HG03460 (cell line): ENCODE data around the gene DIPK1B.

Experiments
- ATAC-seq: cut with Tn5 transposase; IDR thresholded peaks from one replicate; pipeline ENCODE4 v1.9.1; 2021; ENCODE audit not compliant: unreplicated experiment

Gene DIPK1B

DNA sequence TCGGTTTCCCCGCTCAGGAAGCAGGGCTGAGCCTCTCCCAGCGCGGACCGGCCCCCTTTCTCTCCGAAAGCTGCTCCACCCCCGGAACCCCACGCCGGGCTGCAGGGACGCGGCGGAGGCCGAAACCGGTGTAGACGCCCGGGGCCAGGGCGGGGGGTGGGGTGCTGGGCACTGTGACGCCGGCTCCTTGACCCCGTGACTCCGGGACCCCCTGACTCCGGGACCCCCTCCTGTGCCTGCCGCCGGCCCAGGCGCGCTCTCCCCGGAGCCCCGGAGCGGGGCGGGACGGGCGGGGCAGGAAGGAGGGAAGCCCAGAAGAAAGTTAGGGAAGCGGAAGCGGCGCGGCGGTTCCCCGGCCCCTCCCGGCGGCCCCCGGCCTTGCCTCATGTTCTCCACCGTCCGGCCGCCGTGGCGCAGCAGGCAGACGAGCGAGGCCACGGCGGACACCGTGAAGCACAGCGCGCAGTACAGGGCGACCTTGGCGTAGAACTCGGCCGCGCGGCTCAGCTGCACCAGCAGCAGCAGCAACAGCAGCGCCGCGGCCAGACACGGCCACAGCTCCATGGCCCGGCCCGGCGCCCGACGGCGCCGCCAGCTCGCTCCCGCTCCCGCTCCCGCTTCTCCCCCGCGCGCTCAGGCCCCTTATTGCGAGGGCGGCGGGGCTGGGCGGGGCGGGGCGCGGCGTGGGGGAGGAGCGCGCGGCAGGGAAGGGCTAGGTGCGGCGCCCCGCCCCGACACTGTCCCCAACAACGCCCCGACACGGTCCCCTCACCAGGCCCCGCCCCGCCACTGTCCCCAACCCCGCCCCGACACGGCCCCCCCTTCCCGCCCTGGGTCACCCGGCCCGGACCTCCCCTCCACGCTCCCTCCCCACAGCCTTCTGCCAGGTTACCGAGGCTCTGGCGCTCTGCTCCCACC, 25.3 kb upstream of the DIPK1B start, which contains the start of gene AGPAT2:
Gene AGPAT2, minus strand, starts transcription at position 664 of the 918 bp plus-strand sequence. Its CDS starts 100 bp downstream, at position 564.
- peak; percentile 60 for ATAC-seq

GRCh38 chr9:136687721-136688223, 24.6 kb upstream of the DIPK1B start:
- no peak for ATAC-seq

GRCh38 chr9:136688274-136689107, 23.9 kb upstream of the DIPK1B start:
- ATAC-seq: no peak

DNA sequence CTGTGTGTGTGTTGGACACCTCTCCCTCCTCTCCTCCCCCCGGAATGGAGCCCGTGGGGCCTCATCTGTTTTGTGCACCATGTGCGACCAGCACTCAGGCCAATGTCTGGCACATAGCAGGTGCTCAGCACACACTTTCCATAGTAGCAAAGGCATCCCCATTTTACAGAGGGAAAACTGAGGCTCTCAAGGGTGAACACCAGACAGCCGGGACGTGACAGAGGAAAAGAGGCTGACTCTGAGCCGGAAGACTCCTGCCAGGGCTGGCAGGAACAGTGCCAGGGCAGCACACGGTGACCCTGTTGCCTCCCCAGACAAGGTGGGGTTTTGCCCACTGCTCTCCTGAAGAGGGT, 23.3 kb upstream of the DIPK1B start:
- ATAC-seq: no peak

DNA sequence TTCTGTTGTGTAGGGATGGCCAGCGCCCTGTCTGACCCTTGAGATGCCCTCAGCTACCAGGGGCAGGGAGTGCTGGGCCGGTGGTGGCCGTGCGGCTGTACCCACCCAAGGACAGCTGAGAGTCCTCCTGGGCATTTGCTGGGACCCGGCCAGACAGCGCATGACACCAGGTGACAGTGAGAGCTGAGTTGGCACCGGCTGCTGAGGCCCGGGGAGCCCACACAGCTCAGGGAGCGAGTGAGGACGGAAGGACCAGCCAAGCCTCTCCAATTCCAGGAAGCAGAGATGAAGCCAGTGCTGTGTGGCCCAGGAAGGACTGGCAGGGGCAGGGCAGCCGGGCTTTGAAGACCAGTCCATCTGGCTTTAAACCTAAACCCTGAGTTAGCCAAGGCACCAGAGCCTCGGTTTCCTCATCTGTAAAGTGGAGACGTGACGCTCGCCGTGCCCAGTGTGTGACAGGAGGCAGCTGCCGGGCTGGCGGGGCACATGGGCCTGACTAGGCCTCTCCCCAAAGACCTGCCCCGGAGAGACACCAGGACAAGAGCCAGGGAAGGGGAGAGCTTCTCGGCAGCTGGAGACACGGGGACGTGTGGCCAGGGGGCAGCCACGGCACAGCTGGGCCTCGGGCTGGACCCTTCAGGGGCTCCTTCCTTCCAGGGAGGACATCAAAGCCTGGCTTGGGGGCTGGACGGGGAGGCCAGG, 22.1 kb upstream of the DIPK1B start:
- no peak for ATAC-seq

- no peak for ATAC-seq
These were observed 21.5 kb upstream of the DIPK1B start for GRCh38 chr9:136690806-136691261.

DNA sequence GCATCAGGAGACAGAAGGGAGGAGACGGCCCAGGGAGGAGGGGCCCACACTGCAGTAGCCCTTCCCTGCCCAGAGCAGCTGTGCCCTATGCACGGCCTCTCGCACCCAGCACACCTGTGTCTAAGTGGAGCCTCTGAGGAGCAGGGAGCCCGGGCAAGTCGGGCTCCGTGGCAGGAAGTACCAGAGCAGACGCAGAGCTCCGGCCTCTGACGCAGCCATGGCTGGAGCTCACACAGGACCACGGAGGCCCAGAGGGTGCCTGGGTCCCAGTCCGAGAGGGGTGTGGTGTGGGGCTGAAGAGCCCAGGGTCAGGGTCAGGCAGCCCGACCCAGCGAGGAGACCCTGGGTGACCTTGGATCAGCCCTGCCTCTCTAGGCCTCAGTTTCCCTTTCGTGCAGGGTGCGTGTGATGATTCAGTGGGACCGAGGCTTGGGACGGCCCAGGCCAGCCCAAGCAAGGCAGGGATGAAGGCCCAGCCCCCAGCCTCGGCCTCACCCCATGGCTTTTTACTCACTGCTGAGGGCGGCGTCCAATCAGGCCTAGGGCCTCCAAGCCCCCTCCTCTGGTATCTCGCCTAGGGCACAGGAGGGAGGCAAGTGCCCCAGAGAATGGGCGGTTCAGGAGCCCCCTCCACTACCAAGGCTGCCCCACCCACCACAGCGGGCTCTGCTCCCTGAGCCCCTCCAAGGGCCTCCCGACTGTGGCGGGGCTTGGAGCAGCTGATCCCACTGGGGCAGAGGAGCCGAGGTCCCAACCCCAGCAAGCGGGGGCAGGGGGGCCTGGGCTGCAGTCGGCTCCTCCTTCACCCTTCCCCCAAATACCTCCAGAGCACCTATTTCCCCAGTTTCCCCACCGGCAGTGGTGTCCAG, 20.8 kb upstream of the DIPK1B start:
- ATAC-seq: no peak

- ATAC-seq: no peak
These were observed 19.9 kb upstream of the DIPK1B start for GRCh38 chr9:136692185-136693134.

- ATAC-seq: no peak
These were observed 19.3 kb upstream of the DIPK1B start for GRCh38 chr9:136693135-136693489.

- no peak for ATAC-seq
These were observed 18.7 kb upstream of the DIPK1B start for GRCh38 chr9:136693490-136694162.

DNA sequence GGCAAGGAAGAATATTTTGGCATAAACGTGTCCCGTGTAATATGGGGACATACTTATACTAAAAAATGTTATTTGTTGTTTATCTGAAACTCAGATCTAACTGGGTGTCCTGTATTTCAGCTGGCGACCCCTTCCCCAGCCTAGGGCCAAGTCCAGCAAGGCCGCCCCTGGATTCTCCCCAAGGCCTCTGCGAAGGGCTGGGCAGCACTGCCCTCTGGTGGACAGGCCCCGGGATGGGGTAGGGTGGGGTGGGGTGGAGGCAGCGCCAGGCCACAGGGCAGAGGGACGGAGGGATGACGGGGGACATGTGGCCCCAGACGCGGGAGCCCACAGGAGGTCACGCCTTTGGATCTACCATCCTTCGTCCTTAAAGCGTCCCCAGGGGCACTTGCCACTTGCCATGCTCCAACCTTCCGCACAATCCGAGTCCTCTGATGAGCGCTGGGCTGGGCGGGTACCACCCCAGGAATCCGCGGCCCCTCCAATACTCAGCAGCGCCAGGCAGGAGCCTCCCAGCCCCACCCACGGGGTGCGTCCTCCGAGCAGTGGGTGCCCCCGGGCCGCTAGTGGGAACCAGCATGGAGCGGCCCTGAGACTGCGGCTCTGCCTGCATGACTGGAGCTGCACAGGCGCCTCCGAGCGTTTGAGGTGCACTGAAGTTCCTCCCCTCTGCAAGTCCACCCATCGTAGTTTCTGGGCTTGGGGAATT, 18.1 kb upstream of the DIPK1B start:
- no peak for ATAC-seq

- ATAC-seq: no peak
These were observed 17.5 kb upstream of the DIPK1B start for GRCh38 chr9:136694872-136695247.

- no peak for ATAC-seq
These were observed 16.9 kb upstream of the DIPK1B start for GRCh38 chr9:136695435-136695895.

DNA sequence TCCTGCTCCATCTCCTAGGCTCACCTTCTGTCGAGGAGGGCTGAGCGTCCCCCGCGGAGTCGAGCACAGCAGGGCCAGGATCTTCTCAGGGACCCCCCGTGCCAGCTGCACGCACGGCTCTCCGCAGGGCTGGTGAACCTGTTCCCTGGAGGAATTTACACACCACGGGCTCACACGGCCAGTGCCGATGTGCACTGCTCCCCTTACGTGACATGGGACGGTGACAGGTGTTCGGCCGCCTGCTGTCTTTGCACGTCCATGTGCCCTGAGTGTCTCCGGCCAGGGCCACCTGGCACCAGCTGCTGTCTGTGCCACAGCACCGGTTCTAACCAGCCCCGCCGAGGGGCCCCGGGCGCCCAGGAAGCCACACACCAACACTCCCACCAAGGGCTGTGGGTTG, 16.4 kb upstream of the DIPK1B start:
- no peak for ATAC-seq

DNA sequence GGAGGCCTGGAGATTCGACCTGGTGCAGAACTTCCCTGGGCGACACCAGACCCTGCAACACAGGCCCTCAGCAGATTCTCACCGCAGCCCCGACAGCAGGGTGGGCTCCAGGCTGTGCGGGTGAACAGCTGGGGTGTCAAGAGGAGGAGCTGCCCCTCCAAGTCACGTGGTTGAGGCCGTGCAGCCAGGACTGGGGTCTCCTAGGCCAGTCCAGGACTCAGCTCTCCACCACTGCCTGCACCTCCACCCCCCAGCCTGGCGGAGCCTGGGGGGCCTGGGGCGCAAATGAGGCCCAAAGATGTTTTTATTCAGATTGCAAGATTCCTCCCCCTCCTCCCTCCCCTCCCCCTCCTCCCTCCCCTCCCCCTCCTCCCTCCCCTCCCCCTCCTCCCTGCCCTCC, 15.9 kb upstream of the DIPK1B start:
- ATAC-seq: no peak

DNA sequence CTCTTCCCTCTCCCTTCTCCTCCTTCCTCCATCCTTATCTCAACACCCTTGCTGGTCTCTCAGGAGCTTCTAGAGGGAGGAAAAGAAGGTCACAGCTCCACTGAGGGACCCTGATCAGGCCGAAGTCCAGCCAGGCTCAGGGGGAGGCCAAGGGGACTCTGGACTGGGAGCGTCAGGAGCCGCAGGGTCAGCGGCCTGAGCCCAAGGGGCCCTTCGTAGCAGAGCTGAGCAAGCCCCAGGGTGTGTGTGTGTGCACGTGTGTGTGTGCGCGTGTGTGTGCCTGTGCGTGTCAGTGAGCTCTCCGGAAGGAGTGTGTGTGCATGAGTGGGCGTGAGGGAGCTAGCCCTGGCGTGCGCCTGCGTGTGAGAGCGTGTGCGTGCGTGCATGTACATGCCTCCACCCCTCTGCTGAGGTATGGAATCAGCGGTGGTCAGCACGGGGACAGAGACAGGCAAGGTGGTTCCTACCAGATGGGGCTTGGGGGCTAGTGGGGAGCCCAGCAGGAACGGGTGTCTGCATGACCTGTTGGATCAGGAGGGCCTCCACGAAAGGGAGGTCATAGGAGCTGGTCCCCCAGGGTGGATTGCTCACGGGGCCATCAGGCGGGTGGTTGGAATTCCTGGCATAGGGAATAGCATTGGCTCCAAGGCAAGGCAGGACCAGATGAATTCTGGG, 15.1 kb upstream of the DIPK1B start:
- no peak for ATAC-seq

GRCh38 chr9:136697821-136698526, 14.4 kb upstream of the DIPK1B start:
- no peak for ATAC-seq
